K562 (cell line): Measurements from ENCODE around the gene ETV2. TPM values are rescaled to one million over a fixed set of nuclear protein-coding genes. Genes with fewer than 3 reads are reported as not detected.

Source experiments
- DDX20 ChIP-seq: fragments of 450-650 bp; IDR thresholded peaks from 2 replicates; pipeline ENCODE4 v1.6.1; 2016; ENCODE audit warnings: missing genetic modification characterization, low read depth, mild to moderate bottlenecking, missing compliant biosample characterization, moderate library complexity
- HDAC6 ChIP-seq: IDR thresholded peaks from 2 replicates; pipeline ENCODE4 v1.6.1; 2012; ENCODE audit warnings: low read depth, mild to moderate bottlenecking, control low read depth, inconsistent platforms, low read length, moderate library complexity
- KLF16 ChIP-seq: IDR thresholded peaks from 2 replicates; pipeline ENCODE4 v1.6.1; 2016; ENCODE audit warnings: antibody characterized with exemption
- MXI1 ChIP-seq: IDR thresholded peaks from 2 replicates; pipeline ENCODE4 v1.6.1; 2011; ENCODE audit warnings: low read depth, mild to moderate bottlenecking, improper control_type of control experiment, low read length
- TAF9B ChIP-seq: fragments of 450-650 bp; IDR thresholded peaks from 2 replicates; pipeline ENCODE4 v1.6.1; 2018; ENCODE audit warnings: mild to moderate bottlenecking; ENCODE audit not compliant: partially characterized antibody
- TBL1XR1 ChIP-seq, 2 experiments: IDR thresholded peaks; 2 replicates each; pipeline ENCODE4 v1.6.1; 2012; ENCODE audit warnings: improper control_type of control experiment in 2 of 2, low read length in 2 of 2, mild to moderate bottlenecking in 1 of 2
- THAP12 ChIP-seq: fragments of 250-450 bp; sonication (Bioruptor Pico); IDR thresholded peaks from 2 replicates; pipeline ENCODE4 v1.9.0; 2021; ENCODE audit warnings: mild to moderate bottlenecking, inconsistent platforms
- UBTF ChIP-seq, 2 experiments: IDR thresholded peaks; 2 replicates each; pipeline ENCODE4 v1.6.1; 2012; ENCODE audit warnings: improper control_type of control experiment in 2 of 2, low read depth in 2 of 2, low read length in 2 of 2, borderline replicate concordance in 1 of 2
- ZMIZ1 ChIP-seq, 2 experiments: fragments of 150-350 bp in 1 of 2; IDR thresholded peaks; 2 replicates each; pipeline ENCODE4 v1.6.1; 2012 to 2016; ENCODE audit warnings: low read depth in 2 of 2, low read length in 2 of 2, mild to moderate bottlenecking in 1 of 2, moderate library complexity in 1 of 2
- ZNF23 ChIP-seq: fragments of 250-450 bp; sonication (Bioruptor Pico); IDR thresholded peaks from 2 replicates; pipeline ENCODE4 v1.4.0; 2020; ENCODE audit warnings: mild to moderate bottlenecking
- ZNF431 ChIP-seq: sonication (generic); formaldehyde crosslinking; IDR thresholded peaks from 2 replicates; pipeline ENCODE4 v1.8.0; 2022; ENCODE audit warnings: mild to moderate bottlenecking, missing genetic modification reagents
- ZNF592 ChIP-seq: fragments of 450-650 bp; IDR thresholded peaks from 2 replicates; pipeline ENCODE4 v1.6.1; 2017; ENCODE audit warnings: antibody characterized with exemption, mild to moderate bottlenecking
- ZNF778 ChIP-seq: fragments of 450-650 bp; formaldehyde crosslinking; IDR thresholded peaks from 2 replicates; pipeline ENCODE4 v1.4.0; 2020; ENCODE audit warnings: mild to moderate bottlenecking, moderate library complexity
- polyA plus RNA-seq, 8 experiments: library from polyadenylated mRNA; depleted of rRNA in 4 of 8; stranded (reverse) in 5 of 8; unstranded in 3 of 8; fragments of >200 nt; fragmentation: Nextera tagmentation in 2 of 8; fragmentation: Illumina TruSeq in 1 of 8; extraction: Ambion mirVana in 2 of 8; extraction: Trizol in 1 of 8; gene quantifications; 2 replicates each; pipeline versions ENCODE4 v1.2.1 to v1.2.3, GENCODE V29; 2011 to 2014; ENCODE audit warnings: inconsistent platforms in 1 of 8, missing spikeins in 1 of 8
- total RNA-seq, 7 experiments: library from RNA; depleted of rRNA in 6 of 7; stranded (reverse); fragments of >200 nt in 6 of 7; fragmentation: Illumina TruSeq in 2 of 7; extraction: Trizol in 2 of 7; gene quantifications; 2 replicates each; pipeline versions ENCODE4 v1.2.1 to v1.2.3, GENCODE V29; 2011 to 2021; ENCODE audit warnings: low replicate concordance in 1 of 7

ETV2 gene
- total and polyA plus RNA-seq, 9 of the 15 experiments (the other 6 are each of a cell fraction or from before 2014, with no cell fraction given): 0.11 to 3.7 (median 0.55) TPM

- TF ChIP-seq THAP12 (CRISPR knock-in tag) (peak; percentile 62; the same call in 1 of the 2 replicates), DDX20 (tag) (no peak), ZNF431 (CRISPR knock-in tag) (peak; percentile 92), MXI1 (peak; percentile 34; the same call in 1 of the 2 replicates), ZNF778 (no peak), HDAC6 (no peak), ZNF23 (CRISPR knock-in tag) (no peak), TBL1XR1 (IDR thresholded peaks at IDR 0.05; ENCODE audit: low read length in 2 of 2) (no peak), ZNF592 (peak; percentile 95), UBTF (IDR thresholded peaks at IDR 0.05; ENCODE audit: borderline replicate concordance in 1 of 2, low read depth in 2 of 2, low read length in 2 of 2) (peak; percentile 89 to 94; a peak in 3 of 4 replicates), KLF16 (no peak), TAF9B (peak; percentile 51), ZMIZ1 (IDR thresholded peaks at IDR 0.05; ENCODE audit: low read depth in 2 of 2, low read length in 2 of 2) (no peak)
These were observed 2.0 kb downstream of the ETV2 start (continued) for GRCh38 chr19:35643255-35644205.
